Glutamatergic neuron (in vitro differentiated cells): ENCODE measurements around the gene CACTIN. TPM values are rescaled to one million over a fixed set of nuclear protein-coding genes. Genes with fewer than 3 reads are reported as not detected.
"Not testable (repeated sequence)": the region's sequence is repeated elsewhere in the genome, so short reads cannot be mapped to it uniquely, and the experiment has no call there.

ENCODE experiments used
- DNase-seq: peaks from one replicate; pipeline ENCODE4 v3.0.0; 2022
- H3K27ac Mint-ChIP-seq: one replicate; pipeline ENCODE4 v1.8.0; 2020; ENCODE audit warnings: mild to moderate bottlenecking, mixed read lengths, inconsistent platforms; ENCODE audit not compliant: unreplicated experiment
- H3K27me3 Mint-ChIP-seq: one replicate; pipeline ENCODE4 v1.8.0; 2020; ENCODE audit warnings: mild to moderate bottlenecking, moderate library complexity, mixed read lengths, inconsistent platforms; ENCODE audit not compliant: unreplicated experiment
- H3K36me3 Mint-ChIP-seq: one replicate; pipeline ENCODE4 v1.8.0; 2020; ENCODE audit warnings: mild to moderate bottlenecking, mixed read lengths, inconsistent platforms; ENCODE audit not compliant: unreplicated experiment
- H3K4me1 Mint-ChIP-seq: one replicate; pipeline ENCODE4 v1.8.0; 2020; ENCODE audit warnings: mild to moderate bottlenecking, low read depth, mixed read lengths, inconsistent platforms; ENCODE audit not compliant: unreplicated experiment
- H3K4me3 Mint-ChIP-seq: one replicate; pipeline ENCODE4 v1.8.0; 2020; ENCODE audit warnings: mild to moderate bottlenecking, mixed read lengths, inconsistent platforms; ENCODE audit not compliant: unreplicated experiment
- H3K9me3 Mint-ChIP-seq: one replicate; pipeline ENCODE4 v1.8.0; 2020; ENCODE audit warnings: mild to moderate bottlenecking, moderate library complexity, mixed read lengths, inconsistent platforms; ENCODE audit not compliant: unreplicated experiment
- total RNA-seq: library from RNA; stranded (reverse); fragmentation: NEBNext Ultra II Directional; extraction: Animal tissue kit (Norgen Biotek cat#: 25700); gene quantifications from one replicate; pipeline ENCODE4 v1.2.1, GENCODE V29; 2021; ENCODE audit not compliant: unreplicated experiment
- TF ChIP-seq, protein P1 (sequence below): fragments of 200-600 bp; sonication (generic); IDR thresholded peaks from one replicate; pipeline ENCODE4 v1.5.0; 2021; ENCODE audit not compliant: partially characterized antibody, unreplicated experiment

The CACTIN gene
- total RNA-seq, 1 donor from 2014 or later, result 29.7 TPM

DNA sequence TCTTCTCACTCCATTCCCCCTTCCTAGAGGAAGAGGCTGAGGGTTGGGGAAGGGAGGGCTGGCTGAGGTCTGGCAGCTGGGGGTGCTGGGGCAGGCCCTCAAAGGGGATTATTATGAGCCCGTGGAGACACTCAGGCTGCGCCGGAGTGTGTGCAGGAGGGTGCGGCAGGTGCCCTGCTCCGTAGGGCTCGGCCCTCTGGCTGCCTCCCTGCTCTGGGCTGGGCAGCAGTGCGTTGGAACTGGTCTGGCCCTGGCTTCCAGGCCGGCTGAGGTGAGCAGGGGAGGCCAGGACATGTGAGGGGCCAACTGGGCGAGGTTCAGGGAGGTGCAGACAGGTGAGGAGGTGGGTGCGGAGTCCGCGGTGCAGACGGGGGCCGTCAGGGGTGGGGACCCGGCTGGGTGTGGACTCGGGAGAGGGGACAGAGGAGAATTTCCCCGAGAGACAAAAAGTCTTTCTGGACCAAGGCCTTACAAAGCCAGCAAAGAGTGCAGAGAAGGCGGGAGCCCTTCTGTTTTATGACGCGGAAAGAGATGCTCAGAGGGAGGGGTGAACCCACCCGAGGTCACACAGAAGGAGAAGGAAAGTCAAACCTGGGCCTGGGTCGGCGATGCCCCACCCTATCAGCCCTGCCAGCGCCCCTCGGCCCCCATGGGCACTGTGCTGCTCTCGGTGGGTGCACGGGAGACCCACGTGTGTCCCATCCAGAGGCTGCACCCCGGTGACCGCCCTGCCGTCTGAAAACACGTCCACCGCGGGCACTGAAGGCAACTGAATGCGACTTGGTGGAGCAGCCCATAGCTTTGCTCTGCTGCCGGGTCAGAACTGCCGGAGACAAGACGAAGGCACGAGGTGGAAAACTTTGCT, 42.7 kb upstream of the CACTIN start:
- TF ChIP-seq, protein P1, sequence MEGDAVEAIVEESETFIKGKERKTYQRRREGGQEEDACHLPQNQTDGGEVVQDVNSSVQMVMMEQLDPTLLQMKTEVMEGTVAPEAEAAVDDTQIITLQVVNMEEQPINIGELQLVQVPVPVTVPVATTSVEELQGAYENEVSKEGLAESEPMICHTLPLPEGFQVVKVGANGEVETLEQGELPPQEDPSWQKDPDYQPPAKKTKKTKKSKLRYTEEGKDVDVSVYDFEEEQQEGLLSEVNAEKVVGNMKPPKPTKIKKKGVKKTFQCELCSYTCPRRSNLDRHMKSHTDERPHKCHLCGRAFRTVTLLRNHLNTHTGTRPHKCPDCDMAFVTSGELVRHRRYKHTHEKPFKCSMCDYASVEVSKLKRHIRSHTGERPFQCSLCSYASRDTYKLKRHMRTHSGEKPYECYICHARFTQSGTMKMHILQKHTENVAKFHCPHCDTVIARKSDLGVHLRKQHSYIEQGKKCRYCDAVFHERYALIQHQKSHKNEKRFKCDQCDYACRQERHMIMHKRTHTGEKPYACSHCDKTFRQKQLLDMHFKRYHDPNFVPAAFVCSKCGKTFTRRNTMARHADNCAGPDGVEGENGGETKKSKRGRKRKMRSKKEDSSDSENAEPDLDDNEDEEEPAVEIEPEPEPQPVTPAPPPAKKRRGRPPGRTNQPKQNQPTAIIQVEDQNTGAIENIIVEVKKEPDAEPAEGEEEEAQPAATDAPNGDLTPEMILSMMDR, result no peak
- Mint-ChIP-seq H3K36me3 (no peaks in the 10 kb centered on the region), H3K27me3 (peaks cover 15% of the 10 kb centered on the region), H3K4me3 (no peak overlapping the region), H3K27ac (peak overlapping the region; percentile 89), H3K4me1 (peaks cover 22% of the 10 kb centered on the region), H3K9me3 (peaks cover 12% of the 10 kb centered on the region)
- no peak for DNase-seq

DNA sequence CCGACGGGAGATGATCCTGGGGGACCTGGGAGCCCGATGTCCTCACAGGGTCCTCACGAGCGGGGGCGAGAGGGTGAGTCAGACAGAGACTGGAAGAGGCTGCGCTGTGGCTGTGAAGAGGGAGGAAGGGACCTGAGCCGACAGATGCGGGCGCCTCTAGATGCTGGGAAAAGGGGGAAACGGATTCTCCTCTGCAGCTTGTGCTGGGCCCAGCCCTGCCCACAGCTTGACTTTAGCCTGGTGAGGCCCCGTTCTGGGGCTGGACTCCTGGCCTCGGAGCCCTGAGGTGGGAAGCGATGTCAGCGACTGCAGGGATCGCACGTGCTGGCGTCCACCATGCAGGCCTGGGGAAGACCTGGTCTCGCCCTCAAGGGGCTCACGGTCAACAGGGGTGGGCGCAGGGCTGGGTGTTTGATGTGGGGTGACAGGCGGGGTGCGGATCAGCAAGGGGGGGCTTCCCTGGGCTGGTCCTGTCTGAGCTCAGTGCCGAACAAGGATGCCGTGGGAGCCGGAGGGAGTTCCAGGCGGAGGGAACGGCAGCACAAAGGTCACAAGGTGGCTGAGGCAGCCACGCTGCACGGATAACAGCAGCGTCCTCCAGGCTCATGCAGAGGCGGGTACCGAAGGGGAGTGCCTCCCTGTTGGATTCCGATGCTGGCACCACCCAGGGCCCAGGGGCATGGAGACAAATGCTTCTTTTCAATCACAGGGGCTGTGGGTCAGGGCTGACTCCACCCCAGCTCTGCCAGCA, 41.9 kb upstream of the CACTIN start:
- DNase-seq, result no peak
- Mint-ChIP-seq H3K36me3 (no peaks in the 10 kb centered on the region), H3K4me3 (peak overlapping the region; percentile 34), H3K4me1 (peaks cover 22% of the 10 kb centered on the region), H3K27ac (peak overlapping the region; percentile 92), H3K9me3 (peaks cover 10% of the 10 kb centered on the region), H3K27me3 (peaks cover 20% of the 10 kb centered on the region)
- TF ChIP-seq, protein P1, result no peak

DNA sequence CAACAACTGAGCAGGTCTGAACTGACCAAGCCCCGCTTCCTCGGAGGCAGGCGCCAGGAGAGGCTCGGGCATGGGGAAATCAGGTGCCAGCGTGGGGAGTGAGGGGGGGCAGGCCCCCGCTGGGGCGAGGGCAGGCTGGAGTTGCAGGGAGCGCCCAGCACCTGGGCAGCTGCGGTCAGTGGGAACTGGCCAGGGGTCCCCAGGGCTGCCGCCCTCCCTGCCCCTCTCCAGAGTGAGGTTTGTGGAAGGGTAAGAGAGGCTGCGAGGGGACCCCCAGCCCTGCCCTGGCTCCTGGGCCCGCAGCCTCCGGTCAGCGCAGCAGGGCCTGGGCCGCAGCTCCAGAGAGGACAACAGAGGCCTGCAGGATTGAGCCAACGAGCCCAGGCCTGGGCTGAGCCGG, 41.2 kb upstream of the CACTIN start:
- no peak overlapping the region for H3K27ac Mint-ChIP-seq
- no peak overlapping the region for H3K4me3 Mint-ChIP-seq
- no peak for DNase-seq
- H3K9me3 Mint-ChIP-seq, result peaks cover 10% of the 10 kb centered on the region
- no peaks in the 10 kb centered on the region for H3K36me3 Mint-ChIP-seq
- H3K4me1 Mint-ChIP-seq, result peaks cover 20% of the 10 kb centered on the region
- TF ChIP-seq, protein P1, result no peak
- H3K27me3 Mint-ChIP-seq, result peaks cover 21% of the 10 kb centered on the region

DNA sequence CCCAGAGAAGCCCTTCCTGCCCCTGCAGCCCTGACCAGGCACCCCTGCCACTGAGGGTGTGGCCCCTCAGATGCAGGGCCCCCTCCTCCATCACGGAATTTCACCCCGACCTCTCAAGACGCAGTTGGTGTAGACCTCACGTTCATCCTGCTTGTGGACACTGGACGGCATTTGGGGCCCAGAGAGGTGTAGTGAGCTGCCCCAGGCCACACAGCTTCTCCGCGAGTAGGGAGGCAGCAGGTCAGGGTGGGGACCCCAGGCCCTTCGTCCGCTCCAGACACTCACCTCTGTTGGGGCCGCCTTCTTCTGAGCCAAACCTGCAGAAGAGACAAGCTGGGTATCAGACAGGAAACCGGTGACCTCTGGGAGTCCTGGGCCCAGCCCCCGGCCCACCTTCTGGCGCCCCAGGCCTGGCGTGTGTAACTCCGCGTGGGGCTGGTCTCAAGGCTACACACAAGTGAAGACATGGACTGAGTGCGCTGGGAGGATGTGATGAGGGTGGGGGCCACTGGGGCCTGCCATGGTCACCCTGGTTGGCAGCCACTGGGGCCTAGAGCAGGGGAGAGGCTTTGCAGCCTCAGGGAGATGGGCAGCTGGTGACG, 40.5 kb upstream of the CACTIN start:
- Mint-ChIP-seq H3K36me3 (no peaks in the 10 kb centered on the region), H3K9me3 (peaks cover 10% of the 10 kb centered on the region), H3K27me3 (peaks cover 20% of the 10 kb centered on the region), H3K4me1 (peaks cover 18% of the 10 kb centered on the region), H3K27ac (peak overlapping the region; percentile 39), H3K4me3 (no peak overlapping the region)
- TF ChIP-seq, protein P1, result no peak
- no peak for DNase-seq

DNA sequence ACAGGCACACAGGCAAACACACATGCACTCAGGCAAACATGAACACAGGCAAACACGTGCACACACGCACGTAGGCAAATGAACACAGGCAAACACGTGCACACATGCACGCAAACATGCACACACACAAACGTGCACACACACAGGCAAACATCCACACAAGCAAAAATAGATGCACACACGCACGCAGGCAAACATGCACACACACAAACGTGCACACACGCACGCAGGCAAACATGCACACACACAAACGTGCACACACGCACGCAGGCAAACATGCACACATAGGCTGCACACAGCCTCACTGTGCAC, 39.9 kb upstream of the CACTIN start:
- H3K36me3 Mint-ChIP-seq, result not testable (repeated sequence)

More for the DNA sequence above, 39.9 kb upstream of the CACTIN start:
- H3K27ac Mint-ChIP-seq, result peak overlapping the region; percentile 90
- peaks cover 10% of the 10 kb centered on the region for H3K9me3 Mint-ChIP-seq
- not testable (repeated sequence) for DNase-seq
- peaks cover 20% of the 10 kb centered on the region for H3K27me3 Mint-ChIP-seq
- peak overlapping the region; percentile 44 for H3K4me3 Mint-ChIP-seq
- H3K4me1 Mint-ChIP-seq, result peaks cover 16% of the 10 kb centered on the region
